WTC11 (cell line): ENCODE data around the gene SNX13. TPM values are rescaled to one million over a fixed set of nuclear protein-coding genes. Genes with fewer than 3 reads are reported as not detected.

ENCODE experiments used
- ATAC-seq: fragments of 200-7000 bp; cut with Tn5 transposase; 2 replicates; pipeline ENCODE4 v1.10.0; 2021; ENCODE audit warnings: mild to moderate bottlenecking, moderate library complexity
- CTCF ChIA-PET: fragments of 300-600 bp; sonication (Branson Sonifier 250); formaldehyde crosslinking; loops from one replicate; lab custom pipeline; 2021; ENCODE audit warnings: antibody characterized with exemption; lab: Charles Lee
- POLR2A ChIA-PET: fragments of 350-600 bp; sonication (Branson Sonifier 250); formaldehyde crosslinking; loops from one replicate; lab custom pipeline; 2021; ENCODE audit warnings: antibody characterized with exemption; lab: Charles Lee
- DNase-seq: peaks from one replicate; pipeline ENCODE4 v3.0.0; 2021; ENCODE audit warnings: low spot score
- H3K27ac Mint-ChIP-seq: 2 replicates; pipeline ENCODE4 v1.8.0; 2021; ENCODE audit warnings: mixed read lengths
- H3K27me3 Mint-ChIP-seq: 2 replicates; pipeline ENCODE4 v1.8.0; 2021; ENCODE audit warnings: low read depth, mild to moderate bottlenecking, moderate library complexity, mixed read lengths
- H3K36me3 Mint-ChIP-seq: 2 replicates; pipeline ENCODE4 v1.8.0; 2021; ENCODE audit warnings: mixed read lengths
- H3K4me1 Mint-ChIP-seq: 2 replicates; pipeline ENCODE4 v1.8.0; 2022; ENCODE audit warnings: mixed read lengths
- H3K4me3 Mint-ChIP-seq: 2 replicates; pipeline ENCODE4 v1.8.0; 2021; ENCODE audit warnings: mild to moderate bottlenecking, moderate library complexity, mixed read lengths
- H3K9me3 Mint-ChIP-seq: 2 replicates; pipeline ENCODE4 v1.8.0; 2021; ENCODE audit warnings: mixed read lengths
- ARID4B ChIP-seq: sonication (generic); formaldehyde crosslinking; IDR thresholded peaks from 2 replicates; pipeline ENCODE4 v1.8.0; 2023; ENCODE audit warnings: missing genetic modification reagents, mild to moderate bottlenecking, borderline replicate concordance
- FOXJ3 ChIP-seq: sonication (generic); formaldehyde crosslinking; IDR thresholded peaks from 2 replicates; pipeline ENCODE4 v1.9.0; 2021; ENCODE audit warnings: missing genetic modification reagents, mild to moderate bottlenecking, borderline replicate concordance
- GABPB1 ChIP-seq: sonication (generic); formaldehyde crosslinking; IDR thresholded peaks from 2 replicates; pipeline ENCODE4 v1.8.1; 2023; ENCODE audit warnings: mild to moderate bottlenecking, missing genetic modification reagents
- GRHL2 ChIP-seq: fragments of 250-450 bp; sonication (Bioruptor Pico); IDR thresholded peaks from 2 replicates; pipeline ENCODE4 v1.8.0; 2022; ENCODE audit warnings: mild to moderate bottlenecking, moderate library complexity; ENCODE audit not compliant: insufficient replicate concordance, severe bottlenecking
- HMGA2 ChIP-seq: fragments of 250-450 bp; sonication (Bioruptor Pico); IDR thresholded peaks from 2 replicates; pipeline ENCODE4 v1.4.0; 2021; ENCODE audit warnings: mild to moderate bottlenecking, moderate library complexity
- MAX ChIP-seq: sonication (generic); formaldehyde crosslinking; IDR thresholded peaks from 2 replicates; pipeline ENCODE4 v1.8.0; 2022; ENCODE audit warnings: mild to moderate bottlenecking, missing genetic modification reagents
- NR1H2 ChIP-seq: sonication (generic); formaldehyde crosslinking; IDR thresholded peaks from 2 replicates; pipeline ENCODE4 v1.9.0; 2021; ENCODE audit warnings: mild to moderate bottlenecking, moderate library complexity, missing genetic modification reagents
- NR3C1 ChIP-seq: sonication (generic); formaldehyde crosslinking; conservative IDR thresholded peaks from 2 replicates; pipeline ENCODE4 v1.8.1; 2023; ENCODE audit warnings: low read depth, mild to moderate bottlenecking, missing genetic modification reagents
- PREB ChIP-seq: sonication (generic); formaldehyde crosslinking; IDR thresholded peaks from 2 replicates; pipeline ENCODE4 v1.8.1; 2022; ENCODE audit warnings: mild to moderate bottlenecking, missing genetic modification reagents, moderate library complexity, borderline replicate concordance
- SMAD4 ChIP-seq: sonication (generic); formaldehyde crosslinking; IDR thresholded peaks from 2 replicates; pipeline ENCODE4 v1.8.0; 2022; ENCODE audit warnings: mild to moderate bottlenecking, missing genetic modification reagents
- SP1 ChIP-seq: sonication (generic); formaldehyde crosslinking; conservative IDR thresholded peaks from 2 replicates; pipeline ENCODE4 v1.8.1; 2022; ENCODE audit warnings: missing genetic modification reagents
- USF2 ChIP-seq: sonication (generic); formaldehyde crosslinking; IDR thresholded peaks from 2 replicates; pipeline ENCODE4 v1.8.1; 2023; ENCODE audit warnings: mild to moderate bottlenecking, missing genetic modification reagents, moderate library complexity
- ZNF232 ChIP-seq: sonication (generic); formaldehyde crosslinking; IDR thresholded peaks from 2 replicates; pipeline ENCODE4 v1.8.0; 2022; ENCODE audit warnings: mild to moderate bottlenecking, missing genetic modification reagents
- ZNF425 ChIP-seq: fragments of 250-450 bp; sonication (Bioruptor Pico); conservative IDR thresholded peaks from 2 replicates; pipeline ENCODE4 v1.9.0; 2021; ENCODE audit warnings: mild to moderate bottlenecking
- ZNF532 ChIP-seq: fragments of 250-450 bp; sonication (Bioruptor Pico); IDR thresholded peaks from 2 replicates; pipeline ENCODE4 v1.9.0; 2021; ENCODE audit warnings: mild to moderate bottlenecking, borderline replicate concordance
- total RNA-seq: library from RNA; stranded (reverse); gene quantifications from 3 replicates; pipeline ENCODE4 v1.2.3, GENCODE V29; 2021

The SNX13 gene
- total RNA-seq, 1 experiment from 2014 or later = 27.5 TPM

GRCh38 chr7:17774248-17774647, 166.0 kb downstream of the SNX13 start:
- Mint-ChIP-seq H3K4me1 (peaks cover 28% of the 10 kb centered on the region), H3K9me3 (no peaks in the 10 kb centered on the region), H3K27ac (no peak overlapping the region), H3K27me3 (no peaks in the 10 kb centered on the region), H3K4me3 (no peak overlapping the region), H3K36me3 (no peaks in the 10 kb centered on the region)
- POLR2A ChIA-PET = no interaction called here
- ATAC-seq (no peak), DNase-seq (no peak)
- CTCF ChIA-PET = no interaction called here
- no peak for TF ChIP-seq MAX (CRISPR knock-in tag)
- no peak for TF ChIP-seq ZNF232 (CRISPR knock-in tag)
- no peak for TF ChIP-seq SMAD4 (CRISPR knock-in tag)
- no peak for TF ChIP-seq PREB (CRISPR knock-in tag)
- TF ChIP-seq ZNF532 = no peak

GRCh38 chr7:17773289-17773626, 167.0 kb downstream of the SNX13 start:
- TF ChIP-seq ZNF232 (CRISPR knock-in tag) (no peak), USF2 (no peak), GABPB1 (peak; percentile 52; the same call in 1 of the 2 replicates)
- Mint-ChIP-seq H3K4me3 (no peak overlapping the region), H3K4me1 (peaks cover 28% of the 10 kb centered on the region), H3K27me3 (no peaks in the 10 kb centered on the region), H3K9me3 (no peaks in the 10 kb centered on the region), H3K27ac (no peak overlapping the region), H3K36me3 (no peaks in the 10 kb centered on the region)
- POLR2A ChIA-PET = no interaction called here
- CTCF ChIA-PET = interaction anchor here (0.7 to 4.4 kb wide), 4 partner anchors 66 to 685 kb away, joined by 3 to 96 read pairs (median 4); no protein-coding TSS in a partner anchor
- no peak for ATAC-seq
- DNase-seq = no peak

- H3K27ac Mint-ChIP-seq = no peak overlapping the region
- H3K36me3 Mint-ChIP-seq = no peaks in the 10 kb centered on the region
- CTCF ChIA-PET = interaction anchor here (0.5 to 4.4 kb wide), 6 partner anchors 66 to 686 kb away, joined by 3 to 96 read pairs (median 4); no protein-coding TSS in a partner anchor
- no peak overlapping the region for H3K4me3 Mint-ChIP-seq
- ATAC-seq (peak; percentile 57), DNase-seq (no peak)
- peaks cover 28% of the 10 kb centered on the region for H3K4me1 Mint-ChIP-seq
- no peaks in the 10 kb centered on the region for H3K9me3 Mint-ChIP-seq
- H3K27me3 Mint-ChIP-seq = no peaks in the 10 kb centered on the region
- POLR2A ChIA-PET = no interaction called here
- TF ChIP-seq NR3C1 (CRISPR knock-in tag) (no peak), USF2 (no peak), HMGA2 (CRISPR knock-in tag) (no peak), ARID4B (CRISPR knock-in tag) (no peak), SP1 (CRISPR knock-in tag) (no peak), ZNF425 (CRISPR knock-in tag) (no peak), FOXJ3 (CRISPR knock-in tag) (no peak), NR1H2 (CRISPR knock-in tag) (no peak), GRHL2 (CRISPR knock-in tag) (no peak)
These were observed 167.6 kb downstream of the SNX13 start for GRCh38 chr7:17772581-17773288.
